Right lobe of liver (tissue), 4 donors: ENCODE data around the gene NIPAL3.

ENCODE experiments used
- POLR2A ChIP-seq: fragments of 450-650 bp; IDR thresholded peaks from one replicate; pipeline ENCODE4 v1.6.1; 2017; ENCODE audit warnings: antibody characterized with exemption, mild to moderate bottlenecking
- TF ChIP-seq, protein P1 (sequence below), 4 donors: fragments of 200-600 bp in 3 of 4; fragments of 450-650 bp in 1 of 4; IDR thresholded peaks; one replicate each; pipeline versions ENCODE4 v1.5.1 to v1.8.0; 2016 to 2022; ENCODE audit warnings: antibody characterized with exemption in 4 of 4, mild to moderate bottlenecking in 2 of 4
- donor health status: DM: no; HTN: no; CAD: no.
- donor health status: DM: no; HTN: no; CAD: no.
- donor health status: DM: no; HTN: yes; CAD: no.

DNA sequence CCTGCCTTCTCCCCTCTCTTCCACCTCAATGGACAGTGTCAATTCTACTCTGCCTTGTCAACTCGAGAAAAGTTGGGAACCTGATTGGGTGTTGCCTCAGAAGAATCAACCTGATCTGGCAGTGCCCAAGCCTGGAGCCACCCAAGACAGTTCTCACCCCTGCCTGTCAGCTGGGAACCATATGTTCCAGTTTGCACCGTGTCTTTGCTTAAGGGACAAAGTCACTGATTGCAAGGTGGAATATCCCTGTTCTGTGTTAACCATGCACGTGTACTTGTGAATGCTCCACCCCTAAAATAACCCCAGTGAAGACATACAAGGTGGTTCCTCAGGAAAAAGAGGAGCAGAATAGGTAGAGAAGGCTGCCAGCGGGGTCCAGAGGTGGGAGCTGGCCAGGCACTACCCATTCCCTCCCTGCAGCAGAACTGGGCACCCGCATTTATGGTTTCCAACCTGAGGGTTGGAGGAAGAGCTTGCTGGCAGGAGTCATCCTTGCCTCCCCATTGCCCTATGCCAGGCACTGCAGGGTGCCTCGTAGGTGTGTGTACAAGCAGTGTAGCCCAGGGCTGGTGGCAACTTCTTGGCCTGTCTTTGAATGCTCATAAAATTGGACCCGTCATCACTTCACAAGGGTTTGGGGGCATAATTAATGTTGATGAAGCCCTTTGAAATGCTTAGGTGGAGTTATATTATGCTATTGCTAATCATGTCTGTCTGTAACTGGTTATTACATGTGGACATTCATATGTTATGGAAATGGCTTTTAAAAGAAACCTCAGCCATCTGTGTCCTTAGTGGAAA is 11.3 kb downstream of the NIPAL3 start:
- TF ChIP-seq, protein P1, sequence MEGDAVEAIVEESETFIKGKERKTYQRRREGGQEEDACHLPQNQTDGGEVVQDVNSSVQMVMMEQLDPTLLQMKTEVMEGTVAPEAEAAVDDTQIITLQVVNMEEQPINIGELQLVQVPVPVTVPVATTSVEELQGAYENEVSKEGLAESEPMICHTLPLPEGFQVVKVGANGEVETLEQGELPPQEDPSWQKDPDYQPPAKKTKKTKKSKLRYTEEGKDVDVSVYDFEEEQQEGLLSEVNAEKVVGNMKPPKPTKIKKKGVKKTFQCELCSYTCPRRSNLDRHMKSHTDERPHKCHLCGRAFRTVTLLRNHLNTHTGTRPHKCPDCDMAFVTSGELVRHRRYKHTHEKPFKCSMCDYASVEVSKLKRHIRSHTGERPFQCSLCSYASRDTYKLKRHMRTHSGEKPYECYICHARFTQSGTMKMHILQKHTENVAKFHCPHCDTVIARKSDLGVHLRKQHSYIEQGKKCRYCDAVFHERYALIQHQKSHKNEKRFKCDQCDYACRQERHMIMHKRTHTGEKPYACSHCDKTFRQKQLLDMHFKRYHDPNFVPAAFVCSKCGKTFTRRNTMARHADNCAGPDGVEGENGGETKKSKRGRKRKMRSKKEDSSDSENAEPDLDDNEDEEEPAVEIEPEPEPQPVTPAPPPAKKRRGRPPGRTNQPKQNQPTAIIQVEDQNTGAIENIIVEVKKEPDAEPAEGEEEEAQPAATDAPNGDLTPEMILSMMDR (IDR thresholded peaks at IDR 0.05) = no peak
- TF ChIP-seq POLR2A = no peak
